SW480 (cell line): ENCODE measurements around the gene SNAPC3.

Experiments
- DNase-seq: peaks from one replicate; pipeline ENCODE4 v3.0.0-alpha.2; 2016; ENCODE audit warnings: low spot score

SNAPC3 gene

GRCh38 chr9:15492485-15493150 lies 69.9 kb downstream of the SNAPC3 start:
- DNase-seq = no peak

- DNase-seq = no peak
Measured at GRCh38 chr9:15498246-15498995, 75.7 kb downstream of the SNAPC3 start.

GRCh38 chr9:15499139-15499538 lies 76.5 kb downstream of the SNAPC3 start:
- DNase-seq = no peak

GRCh38 chr9:15501179-15501578 lies 78.5 kb downstream of the SNAPC3 start:
- DNase-seq = no peak

GRCh38 chr9:15501803-15502202 lies 79.1 kb downstream of the SNAPC3 start:
- no peak for DNase-seq

- no peak for DNase-seq
Measured at GRCh38 chr9:15505921-15506320, 83.2 kb downstream of the SNAPC3 start.

GRCh38 chr9:15509931-15510788 lies 87.5 kb downstream of the SNAPC3 start:
- peak; percentile 54 for DNase-seq

- DNase-seq = peak; percentile 84
Measured at GRCh38 chr9:15510789-15511575, 88.3 kb downstream of the SNAPC3 start, which contains the start of gene PSIP1. Gene PSIP1, minus strand, starts transcription at chr9:15510970. Its CDS starts 782 bp downstream, at chr9:15510188.
